ENCODE results near the gene CYLD. TPM values are rescaled to one million over a fixed set of nuclear protein-coding genes. Genes with fewer than 3 reads are reported as not detected.

CYLD gene
- total and polyA plus RNA-seq, 11 donors: 7.5 to 68.8 (median 38.8) TPM

GRCh38 chr16:50735629-50736122 lies 6.2 kb upstream of the CYLD start:
- DNase-seq: no peak
- 68 to 72% (median 71%) methylated on average over 7 of the region's 7 CpGs for WGBS, 4 donors

GRCh38 chr16:50736448-50736847 lies 5.4 kb upstream of the CYLD start:
- H3K4me3 ChIP-seq: no peak overlapping the region
- intact Hi-C loops (cut with DNase I): loop anchor here in 1 of 10 donors (10.0 kb wide), 1 partner anchor 142 kb away; no protein-coding TSS in a partner anchor
- 78 to 86% (median 82%) methylated on average over 9 of the region's 9 CpGs for WGBS, 4 donors
- no peaks in the 10 kb centered on the region for H3K9me3 ChIP-seq
- H3K4me1 ChIP-seq: peaks cover 0 to 6% (median 3%) of the 10 kb centered on the region in 12 donors
- TF ChIP-seq POLR2A (IDR thresholded peaks at IDR 0.05) (no peak), CTCF (IDR thresholded peaks at IDR 0.05) (no peak)
- no peak overlapping the region for H3K27ac ChIP-seq
- no peak for ATAC-seq
- peaks cover 0 to 12% (median 0%) of the 10 kb centered on the region in 9 donors for H3K36me3 ChIP-seq
- DNase-seq: no peak
- H3K27me3 ChIP-seq: no peaks in the 10 kb centered on the region

More at GRCh38 chr16:50735629-50736122, 6.2 kb upstream of the CYLD start:
- no peaks in the 10 kb centered on the region for H3K4me1 ChIP-seq
- no peaks in the 10 kb centered on the region for H3K27me3 ChIP-seq
- intact Hi-C loops (cut with DNase I): loop anchor here in 1 of 10 donors (10.0 kb wide), 1 partner anchor 141 kb away; no protein-coding TSS in a partner anchor
- no peak for TF ChIP-seq CTCF (IDR thresholded peaks at IDR 0.05)
- TF ChIP-seq POLR2A (IDR thresholded peaks at IDR 0.05): no peak
- H3K36me3 ChIP-seq: peaks cover 0 to 12% (median 0%) of the 10 kb centered on the region in 9 donors
- no peak for ATAC-seq
- no peak overlapping the region for H3K27ac ChIP-seq
- no peak overlapping the region for H3K4me3 ChIP-seq
- no peaks in the 10 kb centered on the region for H3K9me3 ChIP-seq

GRCh38 chr16:50737420-50737959 lies 4.4 kb upstream of the CYLD start:
- DNase-seq (no peak), ATAC-seq (no peak)
- 82 to 96% (median 93%) methylated on average over 1 of the region's 1 CpG for WGBS, 4 donors
- no peak overlapping the region for H3K4me3 ChIP-seq
- peaks cover 0 to 5% (median 0%) of the 10 kb centered on the region in 9 donors for H3K36me3 ChIP-seq
- no peaks in the 10 kb centered on the region for H3K27me3 ChIP-seq
- no peak overlapping the region for H3K27ac ChIP-seq
- peaks cover 0 to 6% (median 3%) of the 10 kb centered on the region in 12 donors for H3K4me1 ChIP-seq
- intact Hi-C loops (cut with DNase I): loop anchor here in 1 of 10 donors (10.0 kb wide), 1 partner anchor 143 kb away; no protein-coding TSS in a partner anchor
- TF ChIP-seq CTCF (IDR thresholded peaks at IDR 0.05) (no peak), POLR2A (IDR thresholded peaks at IDR 0.05) (no peak)
- no peaks in the 10 kb centered on the region for H3K9me3 ChIP-seq

- DNase-seq (no peak), ATAC-seq (no peak)
- WGBS, 4 donors: 79 to 92% (median 86%) methylated on average over 1 of the region's 1 CpG
- H3K36me3 ChIP-seq: peaks cover 0 to 2% (median 0%) of the 10 kb centered on the region in 9 donors
- no peaks in the 10 kb centered on the region for H3K9me3 ChIP-seq
- intact Hi-C loops (cut with DNase I): loop anchor here in 1 of 10 donors (10.0 kb wide), 1 partner anchor 144 kb away; no protein-coding TSS in a partner anchor
- peaks cover 3 to 19% (median 11%) of the 10 kb centered on the region in 12 donors for H3K4me1 ChIP-seq
- H3K27ac ChIP-seq: no peak overlapping the region
- H3K4me3 ChIP-seq: no peak overlapping the region
- H3K27me3 ChIP-seq: no peaks in the 10 kb centered on the region
- TF ChIP-seq CTCF (IDR thresholded peaks at IDR 0.05) (no peak), POLR2A (IDR thresholded peaks at IDR 0.05) (no peak)
Observed at GRCh38 chr16:50739031-50739430, 2.9 kb upstream of the CYLD start.

Measured in heart left ventricle (tissue), 16 donors.